Neural cell (in vitro differentiated cells): ENCODE data around the gene SRP68. TPM values are rescaled to one million over a fixed set of nuclear protein-coding genes. Genes with fewer than 3 reads are reported as not detected.

Experiments
- H2AFZ ChIP-seq: fragments of 200-600, 300-800 bp; sonication (generic), shearing (Covaris generic); 2 replicates; pipeline ENCODE4 v1.6.0; 2014; ENCODE audit warnings: low read depth, mild to moderate bottlenecking, antibody characterized with exemption, low read length, moderate library complexity
- H3F3A ChIP-seq: fragments of 200-600 bp; shearing (Covaris generic); 2 replicates; pipeline ENCODE4 v1.6.1; 2016; ENCODE audit warnings: mild to moderate bottlenecking, moderate library complexity, mixed read lengths, antibody characterized with exemption, low read length; ENCODE audit not compliant: insufficient read depth, poor library complexity, severe bottlenecking
- H3K27ac ChIP-seq: fragments of 200-600, 300-800 bp; sonication (generic), shearing (Covaris generic); 2 replicates; pipeline ENCODE4 v1.5.1; 2014; ENCODE audit warnings: mild to moderate bottlenecking, low read length, moderate library complexity
- H3K27me3 ChIP-seq: fragments of 300-800, 200-600 bp; sonication (generic), shearing (Covaris generic); 2 replicates; pipeline ENCODE4 v1.6.0; 2014; ENCODE audit warnings: mild to moderate bottlenecking, low read depth, low read length, moderate library complexity; ENCODE audit not compliant: insufficient read depth
- H3K36me3 ChIP-seq: fragments of 300-800, 200-600 bp; sonication (generic), shearing (Covaris generic); 2 replicates; pipeline ENCODE4 v1.5.1; 2014; ENCODE audit warnings: mild to moderate bottlenecking, antibody characterized with exemption, low read length, moderate library complexity; ENCODE audit not compliant: insufficient read depth
- H3K4me2 ChIP-seq: fragments of 300-800, 200-600 bp; sonication (generic), shearing (Covaris generic); 2 replicates; pipeline ENCODE4 v1.6.0; 2014; ENCODE audit warnings: mild to moderate bottlenecking, low read length
- H3K4me3 ChIP-seq: fragments of 300-800, 200-600 bp; sonication (generic), shearing (Covaris generic); 2 replicates; pipeline ENCODE4 v1.5.1; 2014; ENCODE audit warnings: mild to moderate bottlenecking, low read length, moderate library complexity
- H3K79me2 ChIP-seq: fragments of 200-600 bp; shearing (Covaris generic); replicated peaks from 2 replicates; pipeline ENCODE4 v1.6.0; 2014; ENCODE audit warnings: mild to moderate bottlenecking, low read length, moderate library complexity; ENCODE audit not compliant: insufficient read depth
- H3K9ac ChIP-seq: fragments of 300-800, 200-600 bp; sonication (generic), shearing (Covaris generic); 2 replicates; pipeline ENCODE4 v1.6.1; 2016; ENCODE audit warnings: mild to moderate bottlenecking, low read length, mixed read lengths
- H3K9me2 ChIP-seq: fragments of 200-600 bp; shearing (Covaris generic); 2 replicates; pipeline ENCODE4 v1.6.1; 2016; ENCODE audit warnings: mild to moderate bottlenecking, low read length, mixed read lengths; ENCODE audit not compliant: insufficient read depth
- H3K9me3 ChIP-seq: fragments of 200-600, 300-800 bp; sonication (generic), shearing (Covaris generic); 2 replicates; pipeline ENCODE4 v1.6.1; 2016; ENCODE audit warnings: mild to moderate bottlenecking, mixed run types, low read length, moderate library complexity, mixed read lengths
- H4K20me1 ChIP-seq: fragments of 200-600 bp; shearing (Covaris generic); 2 replicates; pipeline ENCODE4 v1.6.1; 2016; ENCODE audit warnings: mild to moderate bottlenecking, mixed run types; ENCODE audit not compliant: insufficient read depth
- EP300 ChIP-seq: fragments of 450-650 bp; conservative IDR thresholded peaks from 2 replicates; pipeline ENCODE4 v1.6.1; 2014; ENCODE audit warnings: antibody characterized with exemption, mild to moderate bottlenecking, moderate library complexity; ENCODE audit not compliant: poor library complexity, severe bottlenecking
- EZH2 ChIP-seq: fragments of 200-600, 300-800 bp; shearing (Covaris generic), sonication (generic); IDR thresholded peaks from 2 replicates; pipeline ENCODE4 v1.6.1; 2014; ENCODE audit warnings: antibody characterized with exemption, low read length, borderline replicate concordance, mild to moderate bottlenecking; ENCODE audit not compliant: insufficient read depth, poor library complexity, severe bottlenecking
- MXI1 ChIP-seq: fragments of 450-650 bp; conservative IDR thresholded peaks from 2 replicates; pipeline ENCODE4 v1.6.1; 2014; ENCODE audit warnings: antibody characterized with exemption, mild to moderate bottlenecking; ENCODE audit not compliant: poor library complexity, severe bottlenecking
- POLR2AphosphoS5 ChIP-seq: IDR thresholded peaks from 2 replicates; pipeline ENCODE4 v1.6.1; 2012
- RAD21 ChIP-seq: fragments of 450-650 bp; conservative IDR thresholded peaks from 2 replicates; pipeline ENCODE4 v1.6.1; 2014; ENCODE audit warnings: antibody characterized with exemption, mild to moderate bottlenecking, moderate library complexity
- SMC3 ChIP-seq: fragments of 450-650 bp; conservative IDR thresholded peaks from 2 replicates; pipeline ENCODE4 v1.6.1; 2014; ENCODE audit warnings: antibody characterized with exemption, mild to moderate bottlenecking, moderate library complexity; ENCODE audit not compliant: poor library complexity
- TAF1 ChIP-seq: IDR thresholded peaks from 2 replicates; pipeline ENCODE4 v1.6.1; 2012; ENCODE audit warnings: low read depth
- polyA plus RNA-seq: library from polyadenylated mRNA; depleted of rRNA; stranded (reverse); fragments of >200 nt; gene quantifications from 2 replicates; pipeline ENCODE4 v1.2.3, GENCODE V29; 2014
- TF ChIP-seq, protein P1 (sequence below): IDR thresholded peaks from 2 replicates; pipeline ENCODE4 v1.6.1; 2012; ENCODE audit warnings: borderline replicate concordance
- TF ChIP-seq, protein P2 (sequence below): fragments of 450-650 bp; IDR thresholded peaks from 2 replicates; pipeline ENCODE4 v1.5.1; 2014; ENCODE audit warnings: antibody characterized with exemption, mild to moderate bottlenecking, moderate library complexity; ENCODE audit not compliant: poor library complexity, severe bottlenecking

Gene SRP68
- polyA plus RNA-seq, 1 donor from 2014 or later = 26.3 TPM

GRCh38 chr17:76007850-76008165, 64.5 kb downstream of the SRP68 start:
- Histone ChIP-seq H3K9me2 (no peaks in the 10 kb centered on the region), H3K4me2 (no peak overlapping the region), H3K27me3 (no peaks in the 10 kb centered on the region), H3K27ac (no peak overlapping the region), H4K20me1 (no peaks in the 10 kb centered on the region), H2AFZ (no peak overlapping the region), H3K79me2 (no peaks in the 10 kb centered on the region), H3F3A (no peaks in the 10 kb centered on the region), H3K9me3 (no peaks in the 10 kb centered on the region), H3K4me3 (no peak overlapping the region), H3K36me3 (no peaks in the 10 kb centered on the region), H3K9ac (no peak overlapping the region)
- TF ChIP-seq POLR2AphosphoS5 = no peak
- no peak for TF ChIP-seq SMC3
- no peak for TF ChIP-seq TAF1
- no peak for TF ChIP-seq EZH2
- no peak for TF ChIP-seq MXI1
- TF ChIP-seq EP300 = no peak
- no peak for TF ChIP-seq RAD21
- TF ChIP-seq, protein P1, sequence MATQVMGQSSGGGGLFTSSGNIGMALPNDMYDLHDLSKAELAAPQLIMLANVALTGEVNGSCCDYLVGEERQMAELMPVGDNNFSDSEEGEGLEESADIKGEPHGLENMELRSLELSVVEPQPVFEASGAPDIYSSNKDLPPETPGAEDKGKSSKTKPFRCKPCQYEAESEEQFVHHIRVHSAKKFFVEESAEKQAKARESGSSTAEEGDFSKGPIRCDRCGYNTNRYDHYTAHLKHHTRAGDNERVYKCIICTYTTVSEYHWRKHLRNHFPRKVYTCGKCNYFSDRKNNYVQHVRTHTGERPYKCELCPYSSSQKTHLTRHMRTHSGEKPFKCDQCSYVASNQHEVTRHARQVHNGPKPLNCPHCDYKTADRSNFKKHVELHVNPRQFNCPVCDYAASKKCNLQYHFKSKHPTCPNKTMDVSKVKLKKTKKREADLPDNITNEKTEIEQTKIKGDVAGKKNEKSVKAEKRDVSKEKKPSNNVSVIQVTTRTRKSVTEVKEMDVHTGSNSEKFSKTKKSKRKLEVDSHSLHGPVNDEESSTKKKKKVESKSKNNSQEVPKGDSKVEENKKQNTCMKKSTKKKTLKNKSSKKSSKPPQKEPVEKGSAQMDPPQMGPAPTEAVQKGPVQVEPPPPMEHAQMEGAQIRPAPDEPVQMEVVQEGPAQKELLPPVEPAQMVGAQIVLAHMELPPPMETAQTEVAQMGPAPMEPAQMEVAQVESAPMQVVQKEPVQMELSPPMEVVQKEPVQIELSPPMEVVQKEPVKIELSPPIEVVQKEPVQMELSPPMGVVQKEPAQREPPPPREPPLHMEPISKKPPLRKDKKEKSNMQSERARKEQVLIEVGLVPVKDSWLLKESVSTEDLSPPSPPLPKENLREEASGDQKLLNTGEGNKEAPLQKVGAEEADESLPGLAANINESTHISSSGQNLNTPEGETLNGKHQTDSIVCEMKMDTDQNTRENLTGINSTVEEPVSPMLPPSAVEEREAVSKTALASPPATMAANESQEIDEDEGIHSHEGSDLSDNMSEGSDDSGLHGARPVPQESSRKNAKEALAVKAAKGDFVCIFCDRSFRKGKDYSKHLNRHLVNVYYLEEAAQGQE = no peak
- TF ChIP-seq, protein P2, sequence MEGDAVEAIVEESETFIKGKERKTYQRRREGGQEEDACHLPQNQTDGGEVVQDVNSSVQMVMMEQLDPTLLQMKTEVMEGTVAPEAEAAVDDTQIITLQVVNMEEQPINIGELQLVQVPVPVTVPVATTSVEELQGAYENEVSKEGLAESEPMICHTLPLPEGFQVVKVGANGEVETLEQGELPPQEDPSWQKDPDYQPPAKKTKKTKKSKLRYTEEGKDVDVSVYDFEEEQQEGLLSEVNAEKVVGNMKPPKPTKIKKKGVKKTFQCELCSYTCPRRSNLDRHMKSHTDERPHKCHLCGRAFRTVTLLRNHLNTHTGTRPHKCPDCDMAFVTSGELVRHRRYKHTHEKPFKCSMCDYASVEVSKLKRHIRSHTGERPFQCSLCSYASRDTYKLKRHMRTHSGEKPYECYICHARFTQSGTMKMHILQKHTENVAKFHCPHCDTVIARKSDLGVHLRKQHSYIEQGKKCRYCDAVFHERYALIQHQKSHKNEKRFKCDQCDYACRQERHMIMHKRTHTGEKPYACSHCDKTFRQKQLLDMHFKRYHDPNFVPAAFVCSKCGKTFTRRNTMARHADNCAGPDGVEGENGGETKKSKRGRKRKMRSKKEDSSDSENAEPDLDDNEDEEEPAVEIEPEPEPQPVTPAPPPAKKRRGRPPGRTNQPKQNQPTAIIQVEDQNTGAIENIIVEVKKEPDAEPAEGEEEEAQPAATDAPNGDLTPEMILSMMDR = no peak

GRCh38 chr17:76007131-76007849, 65.0 kb downstream of the SRP68 start:
- Histone ChIP-seq H3K36me3 (no peaks in the 10 kb centered on the region), H3K4me2 (no peak overlapping the region), H3K4me3 (no peak overlapping the region), H4K20me1 (no peaks in the 10 kb centered on the region), H3K27ac (no peak overlapping the region), H3K27me3 (no peaks in the 10 kb centered on the region), H2AFZ (no peak overlapping the region), H3K9ac (no peak overlapping the region), H3F3A (no peaks in the 10 kb centered on the region), H3K9me2 (no peaks in the 10 kb centered on the region), H3K79me2 (no peaks in the 10 kb centered on the region), H3K9me3 (no peaks in the 10 kb centered on the region)
- TF ChIP-seq EZH2 = no peak
- TF ChIP-seq, protein P2 = no peak
- TF ChIP-seq SMC3 = no peak
- no peak for TF ChIP-seq TAF1
- TF ChIP-seq POLR2AphosphoS5 = no peak
- no peak for TF ChIP-seq EP300
- TF ChIP-seq MXI1 = no peak
- TF ChIP-seq RAD21 = no peak
- TF ChIP-seq, protein P1 = no peak
